WTC11 (cell line): ENCODE data around the gene METTL6.

ENCODE experiments used
- FOXJ3 ChIP-seq: sonication (generic); formaldehyde crosslinking; IDR thresholded peaks from 2 replicates; pipeline ENCODE4 v1.9.0; 2021; ENCODE audit warnings: missing genetic modification reagents, mild to moderate bottlenecking, borderline replicate concordance
- GABPB1 ChIP-seq: sonication (generic); formaldehyde crosslinking; IDR thresholded peaks from 2 replicates; pipeline ENCODE4 v1.8.1; 2023; ENCODE audit warnings: mild to moderate bottlenecking, missing genetic modification reagents
- TEAD4 ChIP-seq: sonication (generic); formaldehyde crosslinking; IDR thresholded peaks from 2 replicates; pipeline ENCODE4 v1.8.0; 2022; ENCODE audit warnings: mild to moderate bottlenecking, missing genetic modification reagents
- ZNF232 ChIP-seq: sonication (generic); formaldehyde crosslinking; IDR thresholded peaks from 2 replicates; pipeline ENCODE4 v1.8.0; 2022; ENCODE audit warnings: mild to moderate bottlenecking, missing genetic modification reagents
- ZNF416 ChIP-seq: fragments of 250-450 bp; sonication (Bioruptor Pico); IDR thresholded peaks from 2 replicates; pipeline ENCODE4 v1.9.0; 2021; ENCODE audit warnings: mild to moderate bottlenecking, inconsistent platforms
- TF ChIP-seq, protein P1 (sequence below): sonication (generic); formaldehyde crosslinking; IDR thresholded peaks from 2 replicates; pipeline ENCODE4 v1.8.1; 2023; ENCODE audit warnings: mild to moderate bottlenecking, missing genetic modification reagents, borderline replicate concordance
- TF ChIP-seq, protein P2 (sequence below): fragments of 200-600 bp; IDR thresholded peaks from 2 replicates; pipeline ENCODE4 v1.8.0; 2022; ENCODE audit warnings: antibody characterized with exemption
- TF ChIP-seq, protein P3 (sequence below): sonication (generic); formaldehyde crosslinking; IDR thresholded peaks from 2 replicates; pipeline ENCODE4 v1.8.0; 2022; ENCODE audit warnings: mild to moderate bottlenecking, missing genetic modification reagents
- TF ChIP-seq, protein P4 (sequence below): sonication (generic); formaldehyde crosslinking; IDR thresholded peaks from 2 replicates; pipeline ENCODE4 v1.8.1; 2022; ENCODE audit warnings: low read depth, mild to moderate bottlenecking, moderate library complexity, missing genetic modification reagents, borderline replicate concordance
- TF ChIP-seq, protein P5 (sequence below): sonication (generic); formaldehyde crosslinking; IDR thresholded peaks from 2 replicates; pipeline ENCODE4 v1.8.1; 2023; ENCODE audit warnings: mild to moderate bottlenecking, missing genetic modification reagents, moderate library complexity
- TF ChIP-seq, protein P6 (sequence below): sonication (generic); formaldehyde crosslinking; IDR thresholded peaks from 2 replicates; pipeline ENCODE4 v1.8.1; 2023; ENCODE audit warnings: mild to moderate bottlenecking, missing genetic modification reagents

DNA sequence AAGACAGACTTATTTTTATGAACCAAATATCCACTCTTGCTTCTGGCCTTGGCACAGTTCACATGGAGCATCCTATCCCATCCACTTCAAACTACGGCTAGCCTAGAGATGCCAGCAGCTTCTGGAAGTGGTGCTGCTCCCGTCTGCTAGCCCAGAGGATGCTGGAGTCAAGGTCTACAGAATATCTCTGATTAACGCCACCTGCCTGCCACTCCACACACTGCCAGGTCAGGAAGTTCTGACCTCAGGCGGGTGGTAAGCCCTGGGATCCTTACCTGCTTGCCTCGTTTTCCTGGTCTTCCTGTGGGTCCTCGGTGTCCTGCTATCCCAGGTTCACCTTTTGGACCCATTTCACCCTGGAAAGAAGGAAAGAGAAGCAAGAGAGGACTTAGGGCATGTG lies 42.9 kb upstream of the METTL6 start:
- TF ChIP-seq ZNF416 (no peak), FOXJ3 (CRISPR knock-in tag) (no peak), TEAD4 (CRISPR knock-in tag) (no peak), GABPB1 (CRISPR knock-in tag) (no peak), ZNF232 (no peak)
- TF ChIP-seq, protein P1, sequence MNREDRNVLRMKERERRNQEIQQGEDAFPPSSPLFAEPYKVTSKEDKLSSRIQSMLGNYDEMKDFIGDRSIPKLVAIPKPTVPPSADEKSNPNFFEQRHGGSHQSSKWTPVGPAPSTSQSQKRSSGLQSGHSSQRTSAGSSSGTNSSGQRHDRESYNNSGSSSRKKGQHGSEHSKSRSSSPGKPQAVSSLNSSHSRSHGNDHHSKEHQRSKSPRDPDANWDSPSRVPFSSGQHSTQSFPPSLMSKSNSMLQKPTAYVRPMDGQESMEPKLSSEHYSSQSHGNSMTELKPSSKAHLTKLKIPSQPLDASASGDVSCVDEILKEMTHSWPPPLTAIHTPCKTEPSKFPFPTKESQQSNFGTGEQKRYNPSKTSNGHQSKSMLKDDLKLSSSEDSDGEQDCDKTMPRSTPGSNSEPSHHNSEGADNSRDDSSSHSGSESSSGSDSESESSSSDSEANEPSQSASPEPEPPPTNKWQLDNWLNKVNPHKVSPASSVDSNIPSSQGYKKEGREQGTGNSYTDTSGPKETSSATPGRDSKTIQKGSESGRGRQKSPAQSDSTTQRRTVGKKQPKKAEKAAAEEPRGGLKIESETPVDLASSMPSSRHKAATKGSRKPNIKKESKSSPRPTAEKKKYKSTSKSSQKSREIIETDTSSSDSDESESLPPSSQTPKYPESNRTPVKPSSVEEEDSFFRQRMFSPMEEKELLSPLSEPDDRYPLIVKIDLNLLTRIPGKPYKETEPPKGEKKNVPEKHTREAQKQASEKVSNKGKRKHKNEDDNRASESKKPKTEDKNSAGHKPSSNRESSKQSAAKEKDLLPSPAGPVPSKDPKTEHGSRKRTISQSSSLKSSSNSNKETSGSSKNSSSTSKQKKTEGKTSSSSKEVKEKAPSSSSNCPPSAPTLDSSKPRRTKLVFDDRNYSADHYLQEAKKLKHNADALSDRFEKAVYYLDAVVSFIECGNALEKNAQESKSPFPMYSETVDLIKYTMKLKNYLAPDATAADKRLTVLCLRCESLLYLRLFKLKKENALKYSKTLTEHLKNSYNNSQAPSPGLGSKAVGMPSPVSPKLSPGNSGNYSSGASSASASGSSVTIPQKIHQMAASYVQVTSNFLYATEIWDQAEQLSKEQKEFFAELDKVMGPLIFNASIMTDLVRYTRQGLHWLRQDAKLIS (CRISPR knock-in tag): no peak
- TF ChIP-seq, protein P2, sequence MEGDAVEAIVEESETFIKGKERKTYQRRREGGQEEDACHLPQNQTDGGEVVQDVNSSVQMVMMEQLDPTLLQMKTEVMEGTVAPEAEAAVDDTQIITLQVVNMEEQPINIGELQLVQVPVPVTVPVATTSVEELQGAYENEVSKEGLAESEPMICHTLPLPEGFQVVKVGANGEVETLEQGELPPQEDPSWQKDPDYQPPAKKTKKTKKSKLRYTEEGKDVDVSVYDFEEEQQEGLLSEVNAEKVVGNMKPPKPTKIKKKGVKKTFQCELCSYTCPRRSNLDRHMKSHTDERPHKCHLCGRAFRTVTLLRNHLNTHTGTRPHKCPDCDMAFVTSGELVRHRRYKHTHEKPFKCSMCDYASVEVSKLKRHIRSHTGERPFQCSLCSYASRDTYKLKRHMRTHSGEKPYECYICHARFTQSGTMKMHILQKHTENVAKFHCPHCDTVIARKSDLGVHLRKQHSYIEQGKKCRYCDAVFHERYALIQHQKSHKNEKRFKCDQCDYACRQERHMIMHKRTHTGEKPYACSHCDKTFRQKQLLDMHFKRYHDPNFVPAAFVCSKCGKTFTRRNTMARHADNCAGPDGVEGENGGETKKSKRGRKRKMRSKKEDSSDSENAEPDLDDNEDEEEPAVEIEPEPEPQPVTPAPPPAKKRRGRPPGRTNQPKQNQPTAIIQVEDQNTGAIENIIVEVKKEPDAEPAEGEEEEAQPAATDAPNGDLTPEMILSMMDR: no peak
- TF ChIP-seq, protein P3, sequence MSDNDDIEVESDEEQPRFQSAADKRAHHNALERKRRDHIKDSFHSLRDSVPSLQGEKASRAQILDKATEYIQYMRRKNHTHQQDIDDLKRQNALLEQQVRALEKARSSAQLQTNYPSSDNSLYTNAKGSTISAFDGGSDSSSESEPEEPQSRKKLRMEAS (CRISPR knock-in tag): no peak
- TF ChIP-seq, protein P4, sequence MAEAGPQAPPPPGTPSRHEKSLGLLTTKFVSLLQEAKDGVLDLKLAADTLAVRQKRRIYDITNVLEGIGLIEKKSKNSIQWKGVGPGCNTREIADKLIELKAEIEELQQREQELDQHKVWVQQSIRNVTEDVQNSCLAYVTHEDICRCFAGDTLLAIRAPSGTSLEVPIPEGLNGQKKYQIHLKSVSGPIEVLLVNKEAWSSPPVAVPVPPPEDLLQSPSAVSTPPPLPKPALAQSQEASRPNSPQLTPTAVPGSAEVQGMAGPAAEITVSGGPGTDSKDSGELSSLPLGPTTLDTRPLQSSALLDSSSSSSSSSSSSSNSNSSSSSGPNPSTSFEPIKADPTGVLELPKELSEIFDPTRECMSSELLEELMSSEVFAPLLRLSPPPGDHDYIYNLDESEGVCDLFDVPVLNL (CRISPR knock-in tag): no peak
- TF ChIP-seq, protein P5, sequence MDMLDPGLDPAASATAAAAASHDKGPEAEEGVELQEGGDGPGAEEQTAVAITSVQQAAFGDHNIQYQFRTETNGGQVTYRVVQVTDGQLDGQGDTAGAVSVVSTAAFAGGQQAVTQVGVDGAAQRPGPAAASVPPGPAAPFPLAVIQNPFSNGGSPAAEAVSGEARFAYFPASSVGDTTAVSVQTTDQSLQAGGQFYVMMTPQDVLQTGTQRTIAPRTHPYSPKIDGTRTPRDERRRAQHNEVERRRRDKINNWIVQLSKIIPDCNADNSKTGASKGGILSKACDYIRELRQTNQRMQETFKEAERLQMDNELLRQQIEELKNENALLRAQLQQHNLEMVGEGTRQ: no peak
- TF ChIP-seq, protein P6, sequence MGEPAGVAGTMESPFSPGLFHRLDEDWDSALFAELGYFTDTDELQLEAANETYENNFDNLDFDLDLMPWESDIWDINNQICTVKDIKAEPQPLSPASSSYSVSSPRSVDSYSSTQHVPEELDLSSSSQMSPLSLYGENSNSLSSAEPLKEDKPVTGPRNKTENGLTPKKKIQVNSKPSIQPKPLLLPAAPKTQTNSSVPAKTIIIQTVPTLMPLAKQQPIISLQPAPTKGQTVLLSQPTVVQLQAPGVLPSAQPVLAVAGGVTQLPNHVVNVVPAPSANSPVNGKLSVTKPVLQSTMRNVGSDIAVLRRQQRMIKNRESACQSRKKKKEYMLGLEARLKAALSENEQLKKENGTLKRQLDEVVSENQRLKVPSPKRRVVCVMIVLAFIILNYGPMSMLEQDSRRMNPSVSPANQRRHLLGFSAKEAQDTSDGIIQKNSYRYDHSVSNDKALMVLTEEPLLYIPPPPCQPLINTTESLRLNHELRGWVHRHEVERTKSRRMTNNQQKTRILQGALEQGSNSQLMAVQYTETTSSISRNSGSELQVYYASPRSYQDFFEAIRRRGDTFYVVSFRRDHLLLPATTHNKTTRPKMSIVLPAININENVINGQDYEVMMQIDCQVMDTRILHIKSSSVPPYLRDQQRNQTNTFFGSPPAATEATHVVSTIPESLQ (CRISPR knock-in tag): no peak
